GM06990 (cell line): ENCODE measurements around the gene CHRM5.

ENCODE experiments used
- DNase-seq: peaks from one replicate; pipeline ENCODE4 v3.0.0-alpha.2; 2011; ENCODE audit not compliant: insufficient read length; ENCODE audit errors: extremely low read depth
- H3K27me3 ChIP-seq: replicated peaks from 2 replicates; pipeline ENCODE4 v1.6.0; 2011; ENCODE audit warnings: low read length; ENCODE audit not compliant: control insufficient read depth, insufficient read depth
- H3K36me3 ChIP-seq: 2 replicates; pipeline ENCODE4 v1.5.1; 2011; ENCODE audit warnings: low read length; ENCODE audit not compliant: control insufficient read depth, insufficient read depth
- H3K4me3 ChIP-seq: replicated peaks from 2 replicates; pipeline ENCODE4 v1.5.1; 2011; ENCODE audit warnings: low read depth, mild to moderate bottlenecking, control low read depth, low read length
- TF ChIP-seq, protein P1 (sequence below): IDR thresholded peaks from 2 replicates; pipeline ENCODE4 v1.5.1; 2011; ENCODE audit warnings: low read length, control low read depth, mild to moderate bottlenecking, inconsistent platforms; ENCODE audit not compliant: insufficient read depth, poor library complexity, severe bottlenecking

CHRM5 gene

DNA sequence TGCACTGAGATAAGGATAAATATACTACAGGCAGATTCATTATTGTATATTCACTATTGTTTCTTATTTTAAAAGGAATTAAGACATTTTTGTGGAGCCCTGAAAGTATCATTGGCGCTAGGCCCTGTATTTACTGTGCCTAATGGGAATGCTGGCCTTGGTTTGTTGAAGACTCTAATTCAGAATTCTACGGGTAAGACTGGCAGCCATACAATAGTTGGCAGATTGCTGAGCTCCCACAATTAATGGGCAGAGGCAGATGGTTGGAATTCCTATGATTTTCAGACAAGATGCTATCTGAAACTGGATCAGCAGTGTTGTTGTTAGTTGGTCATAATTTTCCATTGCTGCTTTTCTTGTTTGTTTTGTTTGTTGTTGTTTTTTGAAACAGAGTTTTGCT is 148.3 kb downstream of the CHRM5 start:
- no peak for DNase-seq
- TF ChIP-seq, protein P1, sequence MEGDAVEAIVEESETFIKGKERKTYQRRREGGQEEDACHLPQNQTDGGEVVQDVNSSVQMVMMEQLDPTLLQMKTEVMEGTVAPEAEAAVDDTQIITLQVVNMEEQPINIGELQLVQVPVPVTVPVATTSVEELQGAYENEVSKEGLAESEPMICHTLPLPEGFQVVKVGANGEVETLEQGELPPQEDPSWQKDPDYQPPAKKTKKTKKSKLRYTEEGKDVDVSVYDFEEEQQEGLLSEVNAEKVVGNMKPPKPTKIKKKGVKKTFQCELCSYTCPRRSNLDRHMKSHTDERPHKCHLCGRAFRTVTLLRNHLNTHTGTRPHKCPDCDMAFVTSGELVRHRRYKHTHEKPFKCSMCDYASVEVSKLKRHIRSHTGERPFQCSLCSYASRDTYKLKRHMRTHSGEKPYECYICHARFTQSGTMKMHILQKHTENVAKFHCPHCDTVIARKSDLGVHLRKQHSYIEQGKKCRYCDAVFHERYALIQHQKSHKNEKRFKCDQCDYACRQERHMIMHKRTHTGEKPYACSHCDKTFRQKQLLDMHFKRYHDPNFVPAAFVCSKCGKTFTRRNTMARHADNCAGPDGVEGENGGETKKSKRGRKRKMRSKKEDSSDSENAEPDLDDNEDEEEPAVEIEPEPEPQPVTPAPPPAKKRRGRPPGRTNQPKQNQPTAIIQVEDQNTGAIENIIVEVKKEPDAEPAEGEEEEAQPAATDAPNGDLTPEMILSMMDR, result no peak
- no peaks in the 10 kb centered on the region for H3K27me3 ChIP-seq
- no peak overlapping the region for H3K4me3 ChIP-seq
- no peaks in the 10 kb centered on the region for H3K36me3 ChIP-seq
